ENCODE data around the gene FHIT.

GRCh38 chr3:60771766-60772165 lies 479.5 kb downstream of the FHIT start:
- TF ChIP-seq CTCF (IDR thresholded peaks at IDR 0.05), result no peak
- TF ChIP-seq POLR2A (IDR thresholded peaks at IDR 0.05), result no peak
